ENCODE results near the gene TNP1. TPM values are rescaled to one million over a fixed set of nuclear protein-coding genes. Genes with fewer than 3 reads are reported as not detected.

The TNP1 gene
- polyA plus RNA-seq, 1 donor from 2014 or later = not detected

- no peaks in the 10 kb centered on the region for H3K9me2 ChIP-seq (ENCODE audit: insufficient read depth, low read length)
- H3K4me2 ChIP-seq (ENCODE audit: low read length) = no peak overlapping the region
- no peaks in the 10 kb centered on the region for H3K9me3 ChIP-seq (ENCODE audit: low read length)
- no peaks in the 10 kb centered on the region for H4K20me1 ChIP-seq (ENCODE audit: insufficient read depth)
- no peaks in the 10 kb centered on the region for H3K36me3 ChIP-seq (ENCODE audit: insufficient read depth, low read length)
- no peak overlapping the region for H3K9ac ChIP-seq (ENCODE audit: low read length)
- H3K79me2 ChIP-seq (replicated peaks; ENCODE audit: insufficient read depth, low read length) = no peaks in the 10 kb centered on the region
- no peaks in the 10 kb centered on the region for H3F3A ChIP-seq (ENCODE audit: insufficient read depth, low read length, poor library complexity, severe bottlenecking)
- TF ChIP-seq TAF1 (IDR thresholded peaks at IDR 0.05; ENCODE audit: low read depth) = no peak
- TF ChIP-seq RAD21 (conservative IDR thresholded peaks at IDR 0.05) = no peak
- TF ChIP-seq EP300 (conservative IDR thresholded peaks at IDR 0.05; ENCODE audit: poor library complexity, severe bottlenecking) = no peak
- TF ChIP-seq REST (IDR thresholded peaks at IDR 0.05; ENCODE audit: borderline replicate concordance) = no peak
- TF ChIP-seq POLR2AphosphoS5 (IDR thresholded peaks at IDR 0.05) = no peak
- no peak for TF ChIP-seq EZH2 (IDR thresholded peaks at IDR 0.05; ENCODE audit: borderline replicate concordance, insufficient read depth, low read length, poor library complexity, severe bottlenecking)
- no peak for TF ChIP-seq MXI1 (conservative IDR thresholded peaks at IDR 0.05; ENCODE audit: poor library complexity, severe bottlenecking)
- TF ChIP-seq CTCF (IDR thresholded peaks at IDR 0.05; ENCODE audit: poor library complexity, severe bottlenecking) = no peak
- TF ChIP-seq SMC3 (conservative IDR thresholded peaks at IDR 0.05; ENCODE audit: poor library complexity) = no peak
- no peak overlapping the region for H3K27ac ChIP-seq (ENCODE audit: low read length)
- H2AFZ ChIP-seq (ENCODE audit: low read depth, low read length) = no peak overlapping the region
- no peak overlapping the region for H3K4me3 ChIP-seq (ENCODE audit: low read length)
- H3K27me3 ChIP-seq (ENCODE audit: insufficient read depth, low read depth, low read length) = no peaks in the 10 kb centered on the region
Observed at GRCh38 chr2:216904974-216905373, 45.1 kb upstream of the TNP1 start.

GRCh38 chr2:216904554-216904953 lies 44.7 kb upstream of the TNP1 start:
- H3K27ac ChIP-seq (ENCODE audit: low read length) = no peak overlapping the region
- no peak overlapping the region for H2AFZ ChIP-seq (ENCODE audit: low read depth, low read length)
- no peaks in the 10 kb centered on the region for H3K9me2 ChIP-seq (ENCODE audit: insufficient read depth, low read length)
- H3K4me3 ChIP-seq (ENCODE audit: low read length) = no peak overlapping the region
- no peak for TF ChIP-seq MXI1 (conservative IDR thresholded peaks at IDR 0.05; ENCODE audit: poor library complexity, severe bottlenecking)
- no peak for TF ChIP-seq SMC3 (conservative IDR thresholded peaks at IDR 0.05; ENCODE audit: poor library complexity)
- H4K20me1 ChIP-seq (ENCODE audit: insufficient read depth) = no peaks in the 10 kb centered on the region
- no peaks in the 10 kb centered on the region for H3K27me3 ChIP-seq (ENCODE audit: insufficient read depth, low read depth, low read length)
- H3K79me2 ChIP-seq (replicated peaks; ENCODE audit: insufficient read depth, low read length) = no peaks in the 10 kb centered on the region
- H3K36me3 ChIP-seq (ENCODE audit: insufficient read depth, low read length) = no peaks in the 10 kb centered on the region
- H3K9ac ChIP-seq (ENCODE audit: low read length) = no peak overlapping the region
- H3K9me3 ChIP-seq (ENCODE audit: low read length) = no peaks in the 10 kb centered on the region
- no peak overlapping the region for H3K4me2 ChIP-seq (ENCODE audit: low read length)
- H3F3A ChIP-seq (ENCODE audit: insufficient read depth, low read length, poor library complexity, severe bottlenecking) = no peaks in the 10 kb centered on the region

- no peaks in the 10 kb centered on the region for H4K20me1 ChIP-seq (ENCODE audit: insufficient read depth)
- H3K27me3 ChIP-seq (ENCODE audit: insufficient read depth, low read depth, low read length) = no peaks in the 10 kb centered on the region
- H3K79me2 ChIP-seq (replicated peaks; ENCODE audit: insufficient read depth, low read length) = no peaks in the 10 kb centered on the region
- H2AFZ ChIP-seq (ENCODE audit: low read depth, low read length) = no peak overlapping the region
- no peaks in the 10 kb centered on the region for H3F3A ChIP-seq (ENCODE audit: insufficient read depth, low read length, poor library complexity, severe bottlenecking)
- no peak overlapping the region for H3K4me3 ChIP-seq (ENCODE audit: low read length)
- no peaks in the 10 kb centered on the region for H3K9me3 ChIP-seq (ENCODE audit: low read length)
- no peaks in the 10 kb centered on the region for H3K9me2 ChIP-seq (ENCODE audit: insufficient read depth, low read length)
- TF ChIP-seq RAD21 (conservative IDR thresholded peaks at IDR 0.05) = no peak
- no peak for TF ChIP-seq MXI1 (conservative IDR thresholded peaks at IDR 0.05; ENCODE audit: poor library complexity, severe bottlenecking)
- TF ChIP-seq POLR2AphosphoS5 (IDR thresholded peaks at IDR 0.05) = no peak
- TF ChIP-seq EP300 (conservative IDR thresholded peaks at IDR 0.05; ENCODE audit: poor library complexity, severe bottlenecking) = no peak
- no peak for TF ChIP-seq EZH2 (IDR thresholded peaks at IDR 0.05; ENCODE audit: borderline replicate concordance, insufficient read depth, low read length, poor library complexity, severe bottlenecking)
- no peak for TF ChIP-seq REST (IDR thresholded peaks at IDR 0.05; ENCODE audit: borderline replicate concordance)
- no peak overlapping the region for H3K27ac ChIP-seq (ENCODE audit: low read length)
- no peak overlapping the region for H3K4me2 ChIP-seq (ENCODE audit: low read length)
- no peak overlapping the region for H3K9ac ChIP-seq (ENCODE audit: low read length)
- H3K36me3 ChIP-seq (ENCODE audit: insufficient read depth, low read length) = no peaks in the 10 kb centered on the region
Observed at GRCh38 chr2:216903470-216903869, 43.6 kb upstream of the TNP1 start.

All from neural cell (in vitro differentiated cells).